AG20443 (cell line): ENCODE data around the gene COL6A3.
"Not testable (repeated sequence)": the region's sequence is repeated elsewhere in the genome, so short reads cannot be mapped to it uniquely, and the experiment has no call there.

Experiments
- DNase-seq: peaks from one replicate; pipeline ENCODE4 v3.0.0; 2012; ENCODE audit warnings: low spot score, mixed read lengths

The COL6A3 gene

GRCh38 chr2:237412646-237412987 lies 1.3 kb downstream of the COL6A3 start:
- no peak for DNase-seq

GRCh38 chr2:237411683-237412423 lies 2.1 kb downstream of the COL6A3 start:
- DNase-seq: peak; percentile 40

GRCh38 chr2:237411092-237411601 lies 2.8 kb downstream of the COL6A3 start:
- no peak for DNase-seq

GRCh38 chr2:237409263-237409662 lies 4.7 kb downstream of the COL6A3 start:
- not testable (repeated sequence) for DNase-seq

- DNase-seq: peak; percentile 73
Measured at GRCh38 chr2:237408335-237409000, 5.5 kb downstream of the COL6A3 start.

GRCh38 chr2:237407700-237408099 lies 6.3 kb downstream of the COL6A3 start:
- DNase-seq: no peak

- DNase-seq: no peak
Measured at GRCh38 chr2:237406371-237406895, 7.5 kb downstream of the COL6A3 start.

- no peak for DNase-seq
Measured at GRCh38 chr2:237405605-237406004, 8.4 kb downstream of the COL6A3 start.

GRCh38 chr2:237405006-237405559 lies 8.9 kb downstream of the COL6A3 start:
- DNase-seq: no peak

GRCh38 chr2:237404413-237404812 lies 9.6 kb downstream of the COL6A3 start:
- DNase-seq: no peak

- no peak for DNase-seq
Measured at GRCh38 chr2:237403024-237403882, 10.7 kb downstream of the COL6A3 start.

- DNase-seq: no peak
Measured at GRCh38 chr2:237400199-237400598, 13.8 kb downstream of the COL6A3 start.

GRCh38 chr2:237397072-237397471 lies 16.9 kb downstream of the COL6A3 start:
- DNase-seq: no peak

- no peak for DNase-seq
Measured at GRCh38 chr2:237393523-237393922, 20.4 kb downstream of the COL6A3 start.

GRCh38 chr2:237392186-237392585 lies 21.8 kb downstream of the COL6A3 start:
- DNase-seq: no peak

GRCh38 chr2:237391140-237391539 lies 22.8 kb downstream of the COL6A3 start:
- no peak for DNase-seq

GRCh38 chr2:237390235-237390634 lies 23.7 kb downstream of the COL6A3 start:
- no peak for DNase-seq

GRCh38 chr2:237389831-237390230 lies 24.1 kb downstream of the COL6A3 start:
- no peak for DNase-seq

- no peak for DNase-seq
Measured at GRCh38 chr2:237388036-237388435, 25.9 kb downstream of the COL6A3 start.

GRCh38 chr2:237384672-237385020 lies 29.3 kb downstream of the COL6A3 start:
- no peak for DNase-seq

GRCh38 chr2:237383991-237384671 lies 29.8 kb downstream of the COL6A3 start:
- peak; percentile 38 for DNase-seq

- no peak for DNase-seq
Measured at GRCh38 chr2:237380768-237381167, 33.2 kb downstream of the COL6A3 start.
